IPS DF 19.7 (cell line): ENCODE measurements around the gene FRMD4A.
"Not testable (repeated sequence)": the region's sequence is repeated elsewhere in the genome, so short reads cannot be mapped to it uniquely, and the experiment has no call there.

Experiments
- DNase-seq: peaks from one replicate; pipeline ENCODE4 v3.0.0-alpha.2; 2013; ENCODE audit warnings: low read depth, low spot score

Gene FRMD4A

GRCh38 chr10:14060320-14061070 lies 270.2 kb downstream of the FRMD4A start:
- no peak for DNase-seq

GRCh38 chr10:14056610-14057332 lies 274.0 kb downstream of the FRMD4A start:
- DNase-seq = peak; percentile 20

- DNase-seq = no peak
Measured at GRCh38 chr10:14052931-14053330, 277.8 kb downstream of the FRMD4A start.

- no peak for DNase-seq
Measured at GRCh38 chr10:14050598-14050997, 280.1 kb downstream of the FRMD4A start.

GRCh38 chr10:14048930-14049613 lies 281.7 kb downstream of the FRMD4A start:
- DNase-seq = no peak

- DNase-seq = no peak
Measured at GRCh38 chr10:14047431-14047830, 283.3 kb downstream of the FRMD4A start.

- DNase-seq = not testable (repeated sequence)
Measured at GRCh38 chr10:14042051-14042450, 288.7 kb downstream of the FRMD4A start.

GRCh38 chr10:14040787-14041631 lies 289.7 kb downstream of the FRMD4A start:
- no peak for DNase-seq

GRCh38 chr10:14039968-14040668 lies 290.6 kb downstream of the FRMD4A start:
- no peak for DNase-seq

- no peak for DNase-seq
Measured at GRCh38 chr10:14036233-14036632, 294.5 kb downstream of the FRMD4A start.

- no peak for DNase-seq
Measured at GRCh38 chr10:14035506-14035905, 295.2 kb downstream of the FRMD4A start.

GRCh38 chr10:14032406-14032998 lies 298.2 kb downstream of the FRMD4A start:
- DNase-seq = no peak

GRCh38 chr10:14026325-14026724 lies 304.4 kb downstream of the FRMD4A start:
- no peak for DNase-seq

GRCh38 chr10:14025283-14026189 lies 305.2 kb downstream of the FRMD4A start:
- DNase-seq = no peak

- no peak for DNase-seq
Measured at GRCh38 chr10:14024329-14025202, 306.2 kb downstream of the FRMD4A start.

GRCh38 chr10:14023673-14024328 lies 306.9 kb downstream of the FRMD4A start:
- DNase-seq = no peak

- no peak for DNase-seq
Measured at GRCh38 chr10:14022954-14023672, 307.6 kb downstream of the FRMD4A start.
